CD14-positive monocyte (primary cell): ENCODE results near the gene TAF15. TPM values are rescaled to one million over a fixed set of nuclear protein-coding genes. Genes with fewer than 3 reads are reported as not detected.

Source experiments
- DNase-seq, 3 donors: peaks; one replicate each; pipeline ENCODE4 v3.0.0-alpha.2; 2011 to 2022
- H2AFZ ChIP-seq: 2 replicates; pipeline ENCODE4 v1.6.0; 2012; ENCODE audit warnings: mild to moderate bottlenecking, low read depth, low read length, inconsistent platforms; ENCODE audit not compliant: insufficient read depth, poor library complexity, severe bottlenecking
- H3K27ac ChIP-seq, 2 donors: 1 replicate in 1 of 2; 2 replicates in 1 of 2; pipeline ENCODE4 v1.5.1; 2012 to 2013; ENCODE audit warnings: low read length in 2 of 2, control low read depth in 1 of 2, inconsistent platforms in 1 of 2, low read depth in 1 of 2, mild to moderate bottlenecking in 1 of 2
- H3K27me3 ChIP-seq, 2 donors: one replicate each; pipeline versions ENCODE4 v1.6.0 to v1.6.1; 2011 to 2013; ENCODE audit warnings: low read length in 2 of 2; ENCODE audit not compliant: control insufficient read depth in 2 of 2, insufficient read depth in 2 of 2
- H3K36me3 ChIP-seq, 2 donors: replicated peaks in 1 of 2; 1 replicate in 1 of 2; 2 replicates in 1 of 2; pipeline versions ENCODE4 v1.5.1 to v1.6.1; 2012 to 2013; ENCODE audit warnings: low read length in 2 of 2, control low read depth in 1 of 2, inconsistent platforms in 1 of 2, mild to moderate bottlenecking in 1 of 2; ENCODE audit not compliant: insufficient read depth in 2 of 2, control insufficient read depth in 1 of 2
- H3K4me1 ChIP-seq, 2 donors: 1 replicate in 1 of 2; 2 replicates in 1 of 2; pipeline versions ENCODE4 v1.5.1 to v1.6.1; 2012 to 2013; ENCODE audit warnings: low read length in 2 of 2, control low read depth in 1 of 2, inconsistent platforms in 1 of 2, mild to moderate bottlenecking in 1 of 2, moderate library complexity in 1 of 2; ENCODE audit not compliant: insufficient read depth in 2 of 2, control insufficient read depth in 1 of 2
- H3K4me2 ChIP-seq: replicated peaks from 2 replicates; pipeline ENCODE3; 2012; ENCODE audit warnings: low read length, moderate library complexity, mild to moderate bottlenecking; ENCODE audit not compliant: poor library complexity, severe bottlenecking; ENCODE audit errors: extremely low read depth
- H3K4me3 ChIP-seq, 3 experiments: fragments of 200-600 bp in 1 of 3; sonication (generic) in 1 of 3; replicated peaks in 1 of 3; 1 replicate in 2 of 3; 2 replicates in 1 of 3; pipeline ENCODE4 v1.5.1; 2011 to 2013; ENCODE audit warnings: low read length in 3 of 3, mild to moderate bottlenecking in 3 of 3, control low read depth in 2 of 3, low read depth in 2 of 3, inconsistent platforms in 1 of 3, moderate library complexity in 1 of 3
- H3K79me2 ChIP-seq: 2 replicates; pipeline ENCODE4 v1.6.0; 2012; ENCODE audit warnings: mild to moderate bottlenecking, control low read depth, inconsistent platforms, low read length, moderate library complexity; ENCODE audit not compliant: insufficient read depth
- H3K9ac ChIP-seq: 2 replicates; pipeline ENCODE4 v1.6.0; 2017; ENCODE audit warnings: low read length, mild to moderate bottlenecking; ENCODE audit not compliant: insufficient read depth, poor library complexity, severe bottlenecking
- H3K9me3 ChIP-seq, 2 donors: replicated peaks in 1 of 2; 1 replicate in 1 of 2; 2 replicates in 1 of 2; pipeline versions ENCODE4 v1.5.1 to v1.6.1; 2012 to 2013; ENCODE audit warnings: low read length in 2 of 2, control low read depth in 1 of 2; ENCODE audit not compliant: control insufficient read depth in 1 of 2, insufficient read depth in 1 of 2
- H4K20me1 ChIP-seq: 2 replicates; pipeline ENCODE4 v1.6.0; 2012; ENCODE audit warnings: mild to moderate bottlenecking, low read length, control low read depth, moderate library complexity; ENCODE audit not compliant: insufficient read depth
- H3K27ac Mint-ChIP-seq, 7 donors: one replicate each; pipeline ENCODE4 v1.8.0; 2020; ENCODE audit warnings: mild to moderate bottlenecking in 7 of 7, mixed read lengths in 7 of 7, moderate library complexity in 6 of 7, inconsistent platforms in 2 of 7
- H3K27me3 Mint-ChIP-seq, 3 donors: one replicate each; pipeline ENCODE4 v1.8.0; 2021 to 2022; ENCODE audit warnings: low read depth in 3 of 3, mild to moderate bottlenecking in 3 of 3, mixed read lengths in 3 of 3, moderate library complexity in 3 of 3, inconsistent platforms in 1 of 3
- H3K36me3 Mint-ChIP-seq, 2 donors: one replicate each; pipeline ENCODE4 v1.8.0; 2020; ENCODE audit warnings: mixed read lengths in 2 of 2, inconsistent platforms in 1 of 2, mild to moderate bottlenecking in 1 of 2
- H3K4me1 Mint-ChIP-seq: one replicate; pipeline ENCODE4 v1.8.0; 2020; ENCODE audit warnings: mild to moderate bottlenecking, mixed read lengths
- H3K4me3 Mint-ChIP-seq, 2 donors: one replicate each; pipeline ENCODE4 v1.8.0; 2020; ENCODE audit warnings: mild to moderate bottlenecking in 2 of 2, mixed read lengths in 2 of 2, moderate library complexity in 1 of 2
- H3K9me3 Mint-ChIP-seq, 7 donors: one replicate each; pipeline ENCODE4 v1.8.0; 2020 to 2022; ENCODE audit warnings: mixed read lengths in 7 of 7, mild to moderate bottlenecking in 6 of 7, moderate library complexity in 6 of 7, inconsistent platforms in 2 of 7
- CTCF ChIP-seq: fragments of 200-600 bp; IDR thresholded peaks from one replicate; pipeline ENCODE4 v1.8.0; 2022; ENCODE audit warnings: antibody characterized with exemption, mild to moderate bottlenecking
- WGBS: methylation state at CpG from one replicate; pipeline ENCODE4 v1.1.5; 2013; ENCODE audit warnings: missing lambda C conversion rate; ENCODE audit not compliant: insufficient coverage; 5-methylcytosine and 5-hydroxymethylcytosine counted together
- intact Hi-C, 2 donors: fragments of 100-400 bp; cut with micrococcal nuclease; formaldehyde crosslinking; loops; one replicate each; pipeline versions ENCODE4 v1.15.0 to v1.15.1; 2023
- polyA plus RNA-seq, 3 donors: library from polyadenylated mRNA; depleted of rRNA in 1 of 3; unstranded in 2 of 3; stranded (reverse) in 1 of 3; fragments of 300-500 nt in 2 of 3; fragments of >200 nt in 1 of 3; fragmentation: Illumina TruSeq in 2 of 3; gene quantifications; 1 replicate in 2 of 3; 2 replicates in 1 of 3; pipeline ENCODE4 v1.2.3, GENCODE V29; 2012 to 2021

Gene TAF15
- polyA plus RNA-seq, 3 donors = 6.0 to 50.6 (median 16.3) TPM

DNA sequence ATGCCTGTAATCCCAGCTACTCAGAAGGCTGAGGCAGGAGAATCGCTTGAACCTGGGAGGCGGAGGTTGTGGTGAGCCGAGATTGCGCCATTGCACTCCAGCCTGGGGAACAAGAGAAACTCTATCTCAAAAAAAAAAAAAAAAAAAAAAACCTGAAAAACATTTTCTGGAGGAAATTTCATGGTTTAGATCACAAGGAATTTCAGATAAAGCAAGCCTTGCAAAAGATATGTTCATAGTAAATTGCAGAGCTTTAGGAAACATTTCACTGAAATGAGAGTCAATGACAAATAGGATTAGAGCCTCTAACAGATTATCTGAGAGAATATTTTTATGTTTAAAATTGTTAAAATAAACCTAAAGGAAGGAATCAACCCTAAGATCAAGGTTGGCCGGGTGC is 3.2 kb downstream of the TAF15 start:
- H3K9me3 ChIP-seq = no peaks in the 10 kb centered on the region
- H4K20me1 ChIP-seq = peaks cover 75% of the 10 kb centered on the region
- Mint-ChIP-seq H3K36me3 (peaks cover 16 to 17% of the 10 kb centered on the region in 2 donors), H3K4me1 (peaks cover 48% of the 10 kb centered on the region), H3K27ac (peak overlapping the region in 3 of 7 donors; percentile 10 to 72 (median 30)), H3K27me3 (no peaks in the 10 kb centered on the region), H3K9me3 (no peaks in the 10 kb centered on the region), H3K4me3 (no peak overlapping the region)
- no peak for TF ChIP-seq CTCF
- no peak overlapping the region for H3K4me3 ChIP-seq
- peaks cover 82% of the 10 kb centered on the region for H3K79me2 ChIP-seq
- peaks cover 14 to 18% of the 10 kb centered on the region in 2 donors for H3K36me3 ChIP-seq
- peak overlapping the region; percentile 13 for H3K4me2 ChIP-seq
- intact Hi-C loops = loop anchor here in 1 of 2 donors (10.0 kb wide), 1 partner anchor 848 kb away; the partner anchor contains the start of genes CCT6B and ZNF830
- no CpG with 5 or more reads among the region's 5 CpGs for WGBS
- no peak for DNase-seq
- no peak overlapping the region for H3K9ac ChIP-seq
- H3K27ac ChIP-seq = peak overlapping the region in 1 of 2 donors; percentile 54
- peaks cover 28 to 44% of the 10 kb centered on the region in 2 donors for H3K4me1 ChIP-seq
- no peak overlapping the region for H2AFZ ChIP-seq
- no peaks in the 10 kb centered on the region for H3K27me3 ChIP-seq

DNA sequence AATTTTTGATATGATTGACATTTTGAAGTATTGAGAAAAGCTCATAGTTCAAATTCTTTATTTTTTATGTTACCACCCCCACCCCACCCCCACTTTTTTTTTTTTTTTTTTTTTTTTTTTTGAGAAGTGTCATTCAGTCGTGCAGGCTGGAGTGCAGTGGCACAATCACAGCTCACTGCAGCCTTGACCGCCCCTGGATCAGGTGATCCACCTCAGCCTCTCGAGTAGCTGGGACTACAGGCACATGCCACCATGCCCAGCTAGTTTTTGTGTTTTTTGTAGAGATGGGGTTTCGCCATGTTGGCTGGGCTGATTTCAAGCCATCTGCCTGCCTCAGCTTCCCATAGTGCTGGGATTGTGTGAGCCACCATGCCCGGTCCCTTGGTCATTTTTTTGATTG is 7.4 kb downstream of the TAF15 start:
- no peak for TF ChIP-seq CTCF
- Histone ChIP-seq H3K9ac (no peak overlapping the region), H3K27me3 (no peaks in the 10 kb centered on the region), H3K4me1 (peaks cover 7 to 11% of the 10 kb centered on the region in 2 donors), H3K27ac (no peak overlapping the region), H3K79me2 (peaks cover 91% of the 10 kb centered on the region), H3K9me3 (no peaks in the 10 kb centered on the region), H4K20me1 (peaks cover 97% of the 10 kb centered on the region), H3K4me3 (no peak overlapping the region), H3K4me2 (no peak overlapping the region), H2AFZ (no peak overlapping the region), H3K36me3 (peaks cover 53 to 61% of the 10 kb centered on the region in 2 donors)
- whole genome bisulfite sequencing = 95% methylated on average over 2 of the region's 5 CpGs
- no peaks in the 10 kb centered on the region for H3K27me3 Mint-ChIP-seq
- peaks cover 44 to 49% of the 10 kb centered on the region in 2 donors for H3K36me3 Mint-ChIP-seq
- peak overlapping the region in 1 of 7 donors; percentile 16 for H3K27ac Mint-ChIP-seq
- no peak for DNase-seq
- no peaks in the 10 kb centered on the region for H3K9me3 Mint-ChIP-seq
- H3K4me1 Mint-ChIP-seq = peaks cover 17% of the 10 kb centered on the region
- H3K4me3 Mint-ChIP-seq = no peak overlapping the region
- intact Hi-C loops = loop anchor here in 1 of 2 donors (10.0 kb wide), 1 partner anchor 852 kb away; the partner anchor contains the start of genes CCT6B and ZNF830
